Thyroid gland (tissue), 4 donors: Measurements from ENCODE around the gene NEK5.
"Not testable (repeated sequence)": the region's sequence is repeated elsewhere in the genome, so short reads cannot be mapped to it uniquely, and the experiment has no call there.

ENCODE experiments used
- CTCF ChIP-seq, 6 experiments: fragments of 200-600 bp in 3 of 6; fragments of 450-650 bp in 3 of 6; sonication (generic) in 3 of 6; IDR thresholded peaks; one replicate each; pipeline ENCODE4 v1.5.1; 2016 to 2019; ENCODE audit warnings: antibody characterized with exemption in 6 of 6, mild to moderate bottlenecking in 2 of 6, inconsistent platforms in 1 of 6, moderate library complexity in 1 of 6
- POLR2A ChIP-seq, 2 donors: fragments of 450-650 bp; IDR thresholded peaks; one replicate each; pipeline ENCODE4 v1.6.1; 2017; ENCODE audit warnings: antibody characterized with exemption in 2 of 2, mild to moderate bottlenecking in 2 of 2, moderate library complexity in 1 of 2

- TF ChIP-seq POLR2A, CTCF (IDR thresholded peaks at IDR 0.05): not testable (repeated sequence)
Observed at GRCh38 chr13:52079891-52080290, 49.0 kb downstream of the NEK5 start.
